Left lobe of liver (tissue), 2 donors: ENCODE data around the gene PLEKHM1. TPM values are rescaled to one million over a fixed set of nuclear protein-coding genes. Genes with fewer than 3 reads are reported as not detected.
"Not testable (repeated sequence)": the region's sequence is repeated elsewhere in the genome, so short reads cannot be mapped to it uniquely, and the experiment has no call there.

Source experiments
- ATAC-seq: fragments of 200-7000 bp; cut with Tn5 transposase; one replicate; pipeline ENCODE4 v1.9.1; 2020; ENCODE audit warnings: mild to moderate bottlenecking, moderate library complexity
- DNase-seq: peaks from one replicate; pipeline ENCODE4 v3.0.0-alpha.2; 2020; ENCODE audit warnings: low spot score
- total RNA-seq: library from RNA; stranded (reverse); gene quantifications from one replicate; pipeline ENCODE4 v1.2.1, GENCODE V29; 2021
- donor health status: DM: no; HTN: no; CAD: no; lungs with moderate emphysema.
- donor health status: DM: no; HTN: yes; CAD: no.

PLEKHM1 gene
- total RNA-seq, 1 donor from 2014 or later, result 23.7 TPM

DNA sequence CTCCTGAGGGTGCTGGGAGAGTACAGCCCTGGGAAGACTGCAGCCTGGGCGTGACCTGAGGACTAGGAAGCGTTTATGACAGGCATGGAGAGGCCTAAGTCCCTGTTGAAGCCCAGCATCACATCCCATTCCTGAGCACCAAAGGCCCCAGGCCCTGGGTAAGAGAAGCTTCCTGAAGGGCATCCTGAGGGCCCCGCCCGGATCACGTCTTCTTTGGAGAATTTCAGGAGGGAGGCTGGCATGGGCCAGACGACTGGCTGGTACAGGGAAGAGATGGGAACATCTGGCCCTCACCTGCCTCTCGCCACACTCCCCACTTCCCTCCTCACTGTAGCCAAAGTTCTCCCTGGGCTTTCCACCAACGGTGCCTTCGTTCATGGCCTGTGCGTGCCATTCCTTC is 46.2 kb downstream of the PLEKHM1 start:
- DNase-seq, ATAC-seq: not testable (repeated sequence)

- not testable (repeated sequence) for ATAC-seq, DNase-seq
Measured at GRCh38 chr17:45443371-45444260, 46.9 kb downstream of the PLEKHM1 start.

DNA sequence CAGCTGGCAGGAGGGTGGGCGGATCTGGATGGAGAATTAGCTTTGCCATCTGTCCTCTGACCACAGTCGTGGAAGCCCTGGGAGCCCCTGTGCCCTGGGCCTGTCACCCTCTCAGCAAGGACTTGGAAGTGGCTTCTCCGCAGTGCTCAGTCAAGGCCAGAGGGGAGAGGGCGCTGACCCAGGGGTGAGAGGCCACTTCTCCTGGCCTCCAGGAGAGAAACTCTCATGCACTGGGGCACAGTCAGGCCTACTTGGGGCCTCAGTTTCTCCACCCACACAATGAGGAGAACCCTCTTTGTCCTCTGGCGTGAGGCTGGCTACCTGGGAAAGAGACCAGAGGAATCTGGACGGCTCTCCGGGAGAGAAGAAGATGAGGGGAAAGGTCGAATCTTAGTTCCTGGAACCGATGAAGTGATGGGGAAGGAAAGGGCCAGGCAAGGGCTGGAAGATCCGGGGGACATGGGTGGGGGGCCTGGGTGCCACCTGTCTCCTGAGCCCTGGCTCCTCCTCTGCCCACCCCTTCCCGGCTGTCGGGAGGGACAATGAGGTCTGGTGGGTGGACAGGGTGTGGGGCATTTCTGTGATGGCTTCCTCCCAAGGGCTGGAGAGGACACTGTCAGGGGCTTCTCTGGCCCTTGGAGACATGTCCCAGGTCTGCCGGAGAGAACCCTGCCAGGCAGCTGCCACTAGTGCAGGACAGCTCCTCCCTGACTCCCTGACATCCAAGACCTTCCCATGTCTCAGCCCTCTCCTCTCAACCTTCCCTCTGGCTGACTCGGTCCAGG is 48.8 kb downstream of the PLEKHM1 start:
- no peak for ATAC-seq
- no peak for DNase-seq

- not testable (repeated sequence) for ATAC-seq, DNase-seq
Measured at GRCh38 chr17:45440839-45441515, 49.5 kb downstream of the PLEKHM1 start.

GRCh38 chr17:45440161-45440778 is 50.3 kb downstream of the PLEKHM1 start:
- DNase-seq (no peak), ATAC-seq (no peak)

DNA sequence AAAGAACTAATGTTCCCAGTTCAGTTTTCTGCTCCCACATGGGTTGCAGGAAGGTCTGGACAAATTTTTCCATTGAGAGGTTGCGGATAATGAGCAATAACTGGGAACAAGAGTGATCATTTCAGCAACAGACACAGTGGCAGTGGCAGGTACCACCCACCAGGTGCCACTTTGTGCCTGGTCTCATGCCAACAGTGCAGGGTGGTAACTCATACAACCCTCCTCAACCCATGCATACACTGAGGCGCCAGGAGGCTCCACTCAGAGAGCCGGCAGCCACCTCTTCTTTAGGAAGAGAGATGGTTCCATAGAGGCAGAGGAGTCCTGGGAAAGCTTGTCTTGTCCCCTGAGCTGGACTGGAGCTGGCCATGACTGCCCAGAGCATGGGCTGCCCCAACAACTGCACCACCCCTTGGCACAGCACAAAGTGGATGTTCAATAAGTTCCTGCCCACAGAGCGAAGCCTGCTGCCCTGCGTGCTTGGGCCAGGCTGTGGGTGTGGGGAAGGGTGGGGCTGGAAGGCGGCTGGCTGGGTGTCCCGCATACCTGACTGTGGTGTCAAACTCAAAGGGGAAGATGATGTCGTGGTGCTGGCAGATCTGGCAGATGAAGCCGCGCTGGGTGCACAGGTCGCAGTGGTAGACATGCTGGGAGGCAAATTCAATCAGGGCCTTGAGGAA is 51.5 kb downstream of the PLEKHM1 start:
- DNase-seq (no peak), ATAC-seq (no peak)

GRCh38 chr17:45437465-45438283 is 52.8 kb downstream of the PLEKHM1 start:
- no peak for DNase-seq
- ATAC-seq, result no peak

GRCh38 chr17:45436625-45437464 is 53.7 kb downstream of the PLEKHM1 start:
- ATAC-seq (no peak), DNase-seq (no peak)

GRCh38 chr17:45436161-45436560 is 54.4 kb downstream of the PLEKHM1 start:
- ATAC-seq (no peak), DNase-seq (no peak)

- no peak for DNase-seq
Measured at GRCh38 chr17:45435481-45435880, 55.0 kb downstream of the PLEKHM1 start.

GRCh38 chr17:45433159-45433535 is 57.4 kb downstream of the PLEKHM1 start:
- DNase-seq (no peak), ATAC-seq (no peak)

More at GRCh38 chr17:45435481-45435880, 55.0 kb downstream of the PLEKHM1 start:
- no peak for ATAC-seq

GRCh38 chr17:45432405-45433158 is 57.9 kb downstream of the PLEKHM1 start, which contains the start of gene ARHGAP27:
TSS of gene ARHGAP27 (minus strand) at chr17:45432870. CDS start at chr17:45430279, 2,591 bp downstream.
- ATAC-seq (peak; percentile 28), DNase-seq (no peak)

DNA sequence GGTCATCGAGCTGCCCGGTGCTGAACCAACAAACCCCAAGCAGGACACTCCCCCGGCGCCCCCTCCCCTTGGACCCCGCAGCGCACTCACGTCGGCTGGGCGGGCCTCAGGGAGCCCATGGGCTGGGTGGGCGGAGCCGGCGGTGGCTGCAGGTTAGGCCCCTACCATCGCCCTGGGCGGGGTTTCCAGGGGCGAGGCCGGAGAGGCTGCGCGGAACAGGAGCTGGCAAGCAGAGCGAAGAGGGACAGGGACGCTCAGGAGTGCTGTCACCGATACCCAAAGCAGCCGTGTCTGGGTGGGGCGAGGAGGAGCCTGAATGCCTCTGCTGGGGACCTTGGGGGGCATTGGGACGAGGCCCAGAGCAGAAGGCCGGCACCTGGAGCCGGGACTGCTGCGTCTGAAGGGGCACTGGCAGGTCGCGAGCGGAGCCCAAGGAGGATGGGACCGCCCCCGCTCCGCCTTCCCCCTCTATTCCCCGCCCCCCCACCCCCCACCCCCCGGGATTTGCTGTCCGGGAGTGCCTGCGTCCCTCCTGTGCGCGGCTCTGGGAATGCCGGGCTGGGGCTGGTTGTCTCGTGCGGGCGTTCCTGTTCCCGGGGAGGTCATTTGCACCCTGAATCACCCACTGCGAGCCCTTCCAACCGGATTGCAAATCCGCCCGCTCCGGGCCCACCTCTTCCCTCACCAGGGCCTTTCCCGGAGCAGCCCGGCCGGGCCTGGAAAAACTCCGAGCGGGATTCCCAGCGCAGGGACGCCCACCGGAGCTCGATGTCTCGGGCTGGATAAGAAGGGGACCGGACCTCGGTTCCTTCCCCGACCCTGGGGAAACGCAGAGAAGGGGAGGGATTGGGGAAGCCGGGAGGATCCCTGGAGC is 58.8 kb downstream of the PLEKHM1 start:
- ATAC-seq (peak; percentile 52), DNase-seq (no peak)

- ATAC-seq (no peak), DNase-seq (no peak)
Measured at GRCh38 chr17:45430738-45431530, 59.6 kb downstream of the PLEKHM1 start.

DNA sequence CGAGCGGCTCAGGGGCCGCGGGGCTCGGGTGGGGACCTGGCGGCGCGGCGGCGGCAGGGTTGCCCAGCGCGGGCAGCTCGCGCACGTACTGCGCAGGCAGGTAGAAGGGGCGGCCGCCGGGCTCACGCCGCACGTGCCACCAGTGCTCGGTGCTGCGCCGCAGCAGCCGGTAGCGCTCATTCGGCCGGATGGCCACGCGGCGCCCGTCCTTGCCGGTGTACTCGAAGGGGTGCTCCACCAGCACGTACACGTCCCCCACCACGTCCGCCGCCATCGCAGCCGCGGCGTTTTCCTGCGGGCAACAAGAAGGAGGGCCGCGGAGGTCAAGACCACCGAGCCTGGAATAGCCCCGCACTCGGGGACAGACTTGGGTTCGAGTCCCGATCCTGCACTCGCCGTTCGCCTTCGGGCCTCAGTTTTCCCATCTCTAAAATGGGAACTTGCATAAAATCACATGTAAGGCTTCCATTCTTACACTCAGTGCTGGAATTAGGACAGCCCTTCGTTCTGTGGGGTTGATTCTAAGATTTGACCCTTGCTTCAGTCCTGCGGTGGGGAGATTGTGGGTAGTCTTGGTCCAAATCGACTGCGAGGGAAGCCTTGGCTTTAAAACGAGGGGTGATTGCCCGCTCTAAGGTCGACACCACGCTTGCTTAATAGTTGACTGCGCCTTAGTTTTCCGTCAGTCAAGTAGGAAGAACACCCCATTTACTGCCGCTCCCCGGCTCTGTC is 60.3 kb downstream of the PLEKHM1 start:
- DNase-seq (no peak), ATAC-seq (no peak)
